ENCODE data around the gene CTSV. TPM values are rescaled to one million over a fixed set of nuclear protein-coding genes. Genes with fewer than 3 reads are reported as not detected.
"Not testable (repeated sequence)": the region's sequence is repeated elsewhere in the genome, so short reads cannot be mapped to it uniquely, and the experiment has no call there.

Gene CTSV
- total RNA-seq, 4 donors from 2014 or later, result 0.27 to 1.9 (median 1.2) TPM; not detected in 1

GRCh38 chr9:97052735-97053134 is 13.8 kb upstream of the CTSV start:
- Histone ChIP-seq H3K9me3 (no peaks in the 10 kb centered on the region), H3K4me1 (no peaks in the 10 kb centered on the region), H3K36me3 (no peaks in the 10 kb centered on the region), H3K27ac (no peak overlapping the region), H3K27me3 (no peaks in the 10 kb centered on the region), H3K4me3 (no peak overlapping the region)
- TF ChIP-seq POLR2A (IDR thresholded peaks at IDR 0.05), result no peak
- TF ChIP-seq CTCF (IDR thresholded peaks at IDR 0.05), result no peak
- no peak for DNase-seq

GRCh38 chr9:97046228-97046627 is 7.3 kb upstream of the CTSV start:
- H3K36me3 ChIP-seq, result no peaks in the 10 kb centered on the region
- H3K27ac ChIP-seq, result no peak overlapping the region
- DNase-seq, result peak in 2 of 3 donors; percentile 59 to 67
- H3K27me3 ChIP-seq, result no peaks in the 10 kb centered on the region
- no peaks in the 10 kb centered on the region for H3K9me3 ChIP-seq
- H3K4me1 ChIP-seq, result peaks cover 0 to 6% (median 0%) of the 10 kb centered on the region in 4 donors
- TF ChIP-seq CTCF (IDR thresholded peaks at IDR 0.05) (no peak), POLR2A (IDR thresholded peaks at IDR 0.05) (no peak)
- H3K4me3 ChIP-seq, result no peak overlapping the region

DNA sequence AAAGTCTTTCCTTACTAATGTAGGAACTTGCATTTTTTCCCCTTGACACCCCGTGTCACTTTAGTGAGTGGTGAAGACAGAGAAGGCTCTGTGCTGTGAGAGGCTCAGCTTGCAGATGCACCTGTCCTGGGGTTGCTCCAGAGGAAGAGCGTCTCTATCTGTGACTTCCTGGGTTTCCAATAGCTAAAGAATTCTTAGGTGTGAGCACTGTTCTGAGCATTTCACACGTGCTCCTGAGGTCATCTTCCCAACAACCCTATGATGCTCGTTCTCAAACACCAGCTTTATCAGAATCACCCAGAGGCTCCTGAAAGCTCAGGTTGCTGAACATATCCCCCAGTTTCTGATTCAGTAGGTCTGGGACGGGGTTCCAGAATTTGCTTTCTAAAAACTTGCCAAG is 6.4 kb upstream of the CTSV start:
- DNase-seq, result no peak
- Histone ChIP-seq H3K4me1 (peaks cover 0 to 6% (median 0%) of the 10 kb centered on the region in 4 donors), H3K36me3 (no peaks in the 10 kb centered on the region), H3K9me3 (no peaks in the 10 kb centered on the region), H3K27ac (no peak overlapping the region), H3K4me3 (no peak overlapping the region), H3K27me3 (no peaks in the 10 kb centered on the region)
- TF ChIP-seq POLR2A (IDR thresholded peaks at IDR 0.05) (no peak), CTCF (IDR thresholded peaks at IDR 0.05) (no peak)

GRCh38 chr9:97041898-97042297 is 3.0 kb upstream of the CTSV start:
- Histone ChIP-seq H3K9me3 (no peaks in the 10 kb centered on the region), H3K36me3 (no peaks in the 10 kb centered on the region), H3K27me3 (peaks cover 0 to 4% of the 10 kb centered on the region in 2 donors), H3K27ac (no peak overlapping the region), H3K4me1 (peaks cover 0 to 13% (median 5%) of the 10 kb centered on the region in 4 donors), H3K4me3 (no peak overlapping the region)
- DNase-seq, result peak in 1 of 3 donors; percentile 49
- TF ChIP-seq CTCF (IDR thresholded peaks at IDR 0.05) (no peak), POLR2A (IDR thresholded peaks at IDR 0.05) (no peak)

DNA sequence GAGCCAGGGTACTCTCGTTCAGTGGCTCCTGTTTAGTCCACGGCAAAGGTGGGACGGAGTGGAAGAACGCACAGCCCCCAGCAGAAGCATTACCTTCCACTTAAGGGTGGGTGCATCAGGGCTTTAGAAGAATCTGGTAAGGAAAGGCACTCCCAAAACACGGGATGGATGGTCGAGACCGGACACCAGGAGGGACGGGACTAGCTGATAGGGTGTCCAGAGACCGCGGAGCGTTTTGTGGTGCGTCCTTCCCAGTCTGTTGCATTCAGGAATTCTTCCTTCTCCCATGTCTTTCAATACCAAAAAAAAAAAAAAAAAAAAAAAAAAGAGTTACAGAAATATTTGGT is 545 bp upstream of the CTSV start:
- TF ChIP-seq CTCF (IDR thresholded peaks at IDR 0.05) (no peak), POLR2A (IDR thresholded peaks at IDR 0.05) (no peak)
- Histone ChIP-seq H3K4me1 (peaks cover 0 to 13% (median 5%) of the 10 kb centered on the region in 4 donors), H3K27ac (no peak overlapping the region), H3K36me3 (no peaks in the 10 kb centered on the region), H3K27me3 (peaks cover 0 to 4% of the 10 kb centered on the region in 2 donors), H3K4me3 (peak overlapping the region; percentile 35 to 53 (median 43)), H3K9me3 (no peaks in the 10 kb centered on the region)
- no peak for DNase-seq

GRCh38 chr9:97023505-97023904 is 15.4 kb downstream of the CTSV start:
- not testable (repeated sequence) for H3K4me3 ChIP-seq, H3K36me3 ChIP-seq, H3K9me3 ChIP-seq, DNase-seq, H3K27me3 ChIP-seq, H3K27ac ChIP-seq, H3K4me1 ChIP-seq
